GM23248 (cell line): ENCODE results near the gene TEPSIN. TPM values are rescaled to one million over a fixed set of nuclear protein-coding genes. Genes with fewer than 3 reads are reported as not detected.

Source experiments
- DNase-seq: peaks from one replicate; pipeline ENCODE4 v3.0.0-alpha.2; 2015
- H2AFZ ChIP-seq: fragments of 200-600 bp; sonication (generic); 2 replicates; pipeline ENCODE4 v1.6.1; 2016; ENCODE audit warnings: antibody characterized with exemption
- H3F3A ChIP-seq: fragments of 200-600 bp; sonication (generic); 2 replicates; pipeline ENCODE4 v1.6.1; 2016; ENCODE audit warnings: mild to moderate bottlenecking, antibody characterized with exemption, mixed run types; ENCODE audit not compliant: insufficient read depth
- H3K27ac ChIP-seq: fragments of 200-600 bp; sonication (generic); 2 replicates; pipeline ENCODE4 v1.5.1; 2016; ENCODE audit warnings: mild to moderate bottlenecking
- H3K27me3 ChIP-seq: fragments of 200-600 bp; sonication (generic); replicated peaks from 2 replicates; pipeline ENCODE4 v1.6.1; 2016; ENCODE audit warnings: mild to moderate bottlenecking; ENCODE audit not compliant: insufficient read depth
- H3K36me3 ChIP-seq: fragments of 200-600 bp; sonication (generic); 2 replicates; pipeline ENCODE4 v1.6.1; 2016; ENCODE audit warnings: low read depth, mild to moderate bottlenecking
- H3K4me1 ChIP-seq: fragments of 200-600 bp; sonication (generic); 2 replicates; pipeline ENCODE4 v1.6.1; 2016; ENCODE audit warnings: mild to moderate bottlenecking; ENCODE audit not compliant: insufficient read depth
- H3K4me2 ChIP-seq: fragments of 200-600 bp; sonication (generic); one replicate; pipeline ENCODE4 v1.6.1; 2016; ENCODE audit warnings: mild to moderate bottlenecking; ENCODE audit not compliant: unreplicated experiment
- H3K4me3 ChIP-seq: fragments of 200-600 bp; sonication (generic); 2 replicates; pipeline ENCODE4 v1.5.1; 2016; ENCODE audit warnings: mild to moderate bottlenecking
- H3K79me2 ChIP-seq: fragments of 200-600 bp; sonication (generic); 2 replicates; pipeline ENCODE4 v1.6.1; 2016; ENCODE audit warnings: mild to moderate bottlenecking; ENCODE audit not compliant: insufficient read depth
- H3K9ac ChIP-seq: fragments of 200-600 bp; sonication (generic); 2 replicates; pipeline ENCODE4 v1.6.1; 2016; ENCODE audit warnings: mild to moderate bottlenecking
- H3K9me2 ChIP-seq: fragments of 200-600 bp; sonication (generic); 2 replicates; pipeline ENCODE4 v1.6.1; 2016; ENCODE audit warnings: mixed run types, mild to moderate bottlenecking, moderate library complexity; ENCODE audit not compliant: insufficient read depth
- H3K9me3 ChIP-seq: fragments of 200-600 bp; sonication (generic); one replicate; pipeline ENCODE4 v1.6.1; 2017; ENCODE audit warnings: low read depth
- H4K20me1 ChIP-seq: fragments of 200-600 bp; sonication (generic); 2 replicates; pipeline ENCODE4 v1.6.0; 2016; ENCODE audit not compliant: insufficient read depth
- EZH2 ChIP-seq: fragments of 200-600 bp; sonication (generic); IDR thresholded peaks from 2 replicates; pipeline ENCODE4 v1.6.1; 2018; ENCODE audit warnings: antibody characterized with exemption, mild to moderate bottlenecking; ENCODE audit not compliant: insufficient read depth, poor library complexity, severe bottlenecking
- EZH2phosphoT487 ChIP-seq: fragments of 200-600 bp; sonication (generic); IDR thresholded peaks from 2 replicates; pipeline ENCODE4 v1.6.1; 2018; ENCODE audit warnings: antibody characterized with exemption, moderate library complexity, mild to moderate bottlenecking, low read depth; ENCODE audit not compliant: insufficient read depth
- WGBS, 2 experiments: methylation state at CpG; one replicate each; pipeline ENCODE4 v1.1.6; 2015 to 2017; ENCODE audit warnings: low lambda C conversion rate in 2 of 2, low coverage in 1 of 2; ENCODE audit errors: missing lambda C conversion rate in 2 of 2; 5-methylcytosine and 5-hydroxymethylcytosine counted together
- in situ Hi-C: fragments of 300-500 bp; cut with MboI; formaldehyde crosslinking; loops from 2 replicates; pipeline ENCODE4 v1.15.0; 2020
- polyA plus RNA-seq: library from polyadenylated mRNA; unstranded; fragments of >200 nt; fragmentation: Nextera tagmentation; extraction: Ambion mirVana; gene quantifications from 2 replicates; pipeline ENCODE4 v1.2.1, GENCODE V29; 2016
- total RNA-seq: library from RNA; depleted of rRNA; stranded (reverse); fragments of >200 nt; shearing (Covaris generic); gene quantifications from 2 replicates; pipeline ENCODE4 v1.2.3, GENCODE V29; 2014

The TEPSIN gene
- total and polyA plus RNA-seq, 2 experiments from 2014 or later: 2.7 to 16.1 TPM

GRCh38 chr17:81280571-81280970, 41.7 kb upstream of the TEPSIN start:
- no peak overlapping the region for H3K9ac ChIP-seq
- H3K27me3 ChIP-seq: no peaks in the 10 kb centered on the region
- peaks cover 10% of the 10 kb centered on the region; the same call in 1 of the 2 replicates for H3K79me2 ChIP-seq
- no peak overlapping the region for H3K4me3 ChIP-seq
- no peak for TF ChIP-seq EZH2phosphoT487
- no peak for TF ChIP-seq EZH2
- H3K4me1 ChIP-seq: no peaks in the 10 kb centered on the region
- DNase-seq: no peak
- H3K27ac ChIP-seq: no peak overlapping the region
- H3K36me3 ChIP-seq: no peaks in the 10 kb centered on the region
- in situ Hi-C loops: no loop called here
- no peaks in the 10 kb centered on the region for H4K20me1 ChIP-seq
- H3F3A ChIP-seq: no peaks in the 10 kb centered on the region
- H3K9me3 ChIP-seq: no peaks in the 10 kb centered on the region
- no peak overlapping the region for H2AFZ ChIP-seq
- no peak overlapping the region for H3K4me2 ChIP-seq
- WGBS, 2 experiments: 92 to 95% methylated on average over 16 to 24 of the region's 24 CpGs
- H3K9me2 ChIP-seq: no peaks in the 10 kb centered on the region

GRCh38 chr17:81279278-81280275, 40.7 kb upstream of the TEPSIN start:
- Histone ChIP-seq H3K27ac (no peak overlapping the region), H3K27me3 (no peaks in the 10 kb centered on the region), H3K4me2 (no peak overlapping the region), H3K4me1 (no peaks in the 10 kb centered on the region), H3K4me3 (no peak overlapping the region), H3K9ac (no peak overlapping the region), H3K36me3 (no peaks in the 10 kb centered on the region), H3K79me2 (peaks cover 1% of the 10 kb centered on the region; the same call in 1 of the 2 replicates), H2AFZ (no peak overlapping the region), H4K20me1 (no peaks in the 10 kb centered on the region), H3K9me3 (no peaks in the 10 kb centered on the region), H3K9me2 (no peaks in the 10 kb centered on the region), H3F3A (no peaks in the 10 kb centered on the region)
- TF ChIP-seq EZH2phosphoT487 (no peak), EZH2 (no peak)
- DNase-seq: no peak
- 94% methylated on average over 48 to 50 of the region's 50 CpGs for WGBS, 2 experiments
- in situ Hi-C loops: no loop called here

GRCh38 chr17:81278831-81279230, 40.0 kb upstream of the TEPSIN start:
- Histone ChIP-seq H2AFZ (no peak overlapping the region), H3K9me3 (no peaks in the 10 kb centered on the region), H3K79me2 (no peaks in the 10 kb centered on the region), H3K4me3 (no peak overlapping the region), H3K9ac (no peak overlapping the region), H3K9me2 (no peaks in the 10 kb centered on the region), H3F3A (no peaks in the 10 kb centered on the region), H3K4me2 (no peak overlapping the region), H3K27me3 (no peaks in the 10 kb centered on the region), H3K36me3 (no peaks in the 10 kb centered on the region), H4K20me1 (no peaks in the 10 kb centered on the region), H3K4me1 (no peaks in the 10 kb centered on the region), H3K27ac (no peak overlapping the region)
- 96 to 98% methylated on average over 8 of the region's 8 CpGs for WGBS, 2 experiments
- no peak for DNase-seq
- TF ChIP-seq EZH2 (no peak), EZH2phosphoT487 (no peak)
- in situ Hi-C loops: no loop called here

GRCh38 chr17:81277946-81278693, 39.3 kb upstream of the TEPSIN start:
- Histone ChIP-seq H3K36me3 (peaks cover 2% of the 10 kb centered on the region; the same call in 1 of the 2 replicates), H3K27ac (no peak overlapping the region), H3K9me2 (no peaks in the 10 kb centered on the region), H3F3A (no peaks in the 10 kb centered on the region), H3K27me3 (no peaks in the 10 kb centered on the region), H3K9ac (no peak overlapping the region), H4K20me1 (no peaks in the 10 kb centered on the region), H3K4me3 (no peak overlapping the region), H3K4me2 (no peak overlapping the region), H3K9me3 (no peaks in the 10 kb centered on the region), H3K79me2 (no peaks in the 10 kb centered on the region), H3K4me1 (no peaks in the 10 kb centered on the region), H2AFZ (no peak overlapping the region)
- TF ChIP-seq EZH2phosphoT487 (no peak), EZH2 (no peak)
- no peak for DNase-seq
- WGBS, 2 experiments: 75 to 76% methylated on average over 19 to 20 of the region's 20 CpGs
- in situ Hi-C loops: no loop called here
